HL-60 (cell line): ENCODE data around the gene NT5E.

Source experiments
- CTCF ChIP-seq: IDR thresholded peaks from one replicate; pipeline ENCODE4 v1.5.1; 2011; ENCODE audit warnings: low read length, control low read depth, inconsistent platforms; ENCODE audit not compliant: insufficient read depth
- POLR2AphosphoS5 ChIP-seq: IDR thresholded peaks from 2 replicates; pipeline ENCODE4 v1.6.1; 2012; ENCODE audit warnings: low read depth
- REST ChIP-seq: IDR thresholded peaks from 2 replicates; pipeline ENCODE4 v1.6.1; 2012; ENCODE audit warnings: low read depth; ENCODE audit not compliant: insufficient replicate concordance

DNA sequence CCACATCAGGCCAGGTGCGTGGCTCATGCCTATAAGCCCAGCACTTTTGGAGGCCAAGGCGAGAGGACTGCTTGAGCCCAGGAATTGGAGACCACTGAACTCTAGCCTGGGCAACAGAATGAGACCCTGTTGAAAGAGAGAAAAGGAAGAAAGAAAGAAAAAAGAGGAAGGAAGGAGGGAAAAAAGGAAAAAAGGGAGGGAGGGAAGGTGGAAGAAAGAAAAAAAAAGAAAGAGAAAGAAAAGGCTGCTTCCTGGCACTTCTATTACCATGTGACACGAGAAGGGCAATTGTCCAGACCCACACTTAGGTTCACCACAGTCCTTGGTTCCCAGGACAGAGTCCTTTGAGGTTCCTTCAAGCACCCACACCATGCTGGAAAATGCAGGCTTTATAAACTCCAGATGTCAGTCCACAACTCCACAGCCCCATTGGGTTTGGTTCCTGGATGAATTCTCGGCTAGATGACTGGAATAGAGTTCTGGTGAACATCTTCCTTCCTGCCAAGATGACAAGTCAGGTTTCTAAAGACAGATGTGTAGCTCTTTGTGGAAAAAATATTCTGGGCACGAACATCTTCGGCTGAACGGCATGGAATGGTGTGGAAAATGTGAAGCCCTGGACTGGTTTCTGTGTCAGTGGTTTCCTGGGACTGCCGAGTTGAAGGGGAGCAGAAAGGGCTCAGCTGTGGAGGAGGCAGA lies 32.5 kb downstream of the NT5E start:
- TF ChIP-seq CTCF (no peak), POLR2AphosphoS5 (no peak), REST (no peak)
